HCT116 (cell line): ENCODE results near the gene CABP2. TPM values are rescaled to one million over a fixed set of nuclear protein-coding genes. Genes with fewer than 3 reads are reported as not detected.

ENCODE experiments used
- ATAC-seq: fragments of 200-7000 bp; cut with Tn5 transposase; 2 replicates; pipeline ENCODE4 v1.9.1; 2020; ENCODE audit warnings: mild to moderate bottlenecking, moderate library complexity
- BruUV-seq: library from RNA; stranded (reverse); fragments of 400-500 nt; replicated peaks from 2 replicates; lab custom pipeline; 2021; lab: Mats Ljungman, UMichigan
- CTCF ChIA-PET: fragments of 300-600 bp; sonication (Branson Sonifier 250); formaldehyde crosslinking; loops from one replicate; lab custom pipeline; 2021; ENCODE audit warnings: antibody characterized with exemption; lab: Charles Lee
- POLR2A ChIA-PET: fragments of 300-600, 350-600 bp; sonication (Branson Sonifier 250); formaldehyde crosslinking; loops from one replicate; lab custom pipeline; 2021; ENCODE audit warnings: antibody characterized with exemption; lab: Charles Lee
- RAD21 ChIA-PET, 2 experiments: fragments of 300-600 bp; sonication (Branson Sonifier 250); formaldehyde crosslinking; loops; one replicate each; lab custom pipeline; 2023; ENCODE audit warnings: low total read pairs in 2 of 2; ENCODE audit not compliant: uncharacterized antibody in 2 of 2, unreplicated experiment in 2 of 2, low non-redundant PET in 1 of 2; lab: Charles Lee
- DNase-seq: peaks from one replicate; pipeline ENCODE4 v3.0.0-alpha.2; 2010; ENCODE audit warnings: low read depth, low spot score
- H2AFZ ChIP-seq: fragments of 200-600 bp; shearing (Covaris generic), sonication (generic); 2 replicates; pipeline ENCODE4 v1.6.1; 2017; ENCODE audit warnings: low read depth, mixed run types, mixed read lengths, antibody characterized with exemption, low read length; ENCODE audit not compliant: poor library complexity, severe bottlenecking
- H3K27ac ChIP-seq: 2 replicates; pipeline ENCODE4 v1.5.1; 2012; ENCODE audit warnings: low read depth, low read length
- H3K27me3 ChIP-seq: fragments of 200-600 bp; sonication (generic); 2 replicates; pipeline ENCODE4 v1.6.1; 2016; ENCODE audit warnings: mixed run types, low read length, mixed read lengths; ENCODE audit not compliant: insufficient read depth
- H3K36me3 ChIP-seq, 2 experiments: fragments of 200-500 bp in 1 of 2; fragments of 200-600 bp in 1 of 2; sonication (Bioruptor generic) in 1 of 2; sonication (generic) in 1 of 2; 2 replicates each; pipeline versions ENCODE4 v1.5.1 to v1.6.1; 2014 to 2016; ENCODE audit warnings: low read length in 2 of 2, inconsistent platforms in 1 of 2, mixed read lengths in 1 of 2, mixed run types in 1 of 2; ENCODE audit not compliant: insufficient read depth in 2 of 2, control insufficient read depth in 1 of 2
- H3K4me1 ChIP-seq, 2 experiments: fragments of 200-600 bp in 1 of 2; sonication (generic) in 1 of 2; 2 replicates each; pipeline versions ENCODE4 v1.5.1 to v1.6.1; 2012 to 2017; ENCODE audit warnings: low read length in 2 of 2, inconsistent platforms in 1 of 2, mild to moderate bottlenecking in 1 of 2, mixed read lengths in 1 of 2, mixed run types in 1 of 2, moderate library complexity in 1 of 2; ENCODE audit not compliant: insufficient read depth in 2 of 2, control insufficient read depth in 1 of 2
- H3K4me2 ChIP-seq: fragments of 200-600 bp; sonication (generic); 2 replicates; pipeline ENCODE4 v1.6.1; 2017; ENCODE audit warnings: mixed run types, low read length, mixed read lengths
- H3K4me3 ChIP-seq, 2 experiments: fragments of 200-600 bp in 1 of 2; sonication (generic) in 1 of 2; replicated peaks in 1 of 2; 2 replicates each; pipeline ENCODE4 v1.5.1; 2011 to 2016; ENCODE audit warnings: low read length in 2 of 2, control low read depth in 1 of 2, low read depth in 1 of 2, mild to moderate bottlenecking in 1 of 2, mixed read lengths in 1 of 2, mixed run types in 1 of 2
- H3K79me2 ChIP-seq: fragments of 200-600 bp; sonication (generic); 2 replicates; pipeline ENCODE4 v1.6.1; 2017; ENCODE audit warnings: mild to moderate bottlenecking, mixed run types, low read length, moderate library complexity, mixed read lengths; ENCODE audit not compliant: insufficient read depth
- H3K9ac ChIP-seq: fragments of 200-600 bp; sonication (generic); 2 replicates; pipeline ENCODE4 v1.6.1; 2016; ENCODE audit warnings: low read length, mixed read lengths
- H3K9me2 ChIP-seq: fragments of 200-600 bp; sonication (generic), shearing (Covaris generic); 2 replicates; pipeline ENCODE4 v1.6.1; 2017; ENCODE audit warnings: mixed run types, mild to moderate bottlenecking, moderate library complexity; ENCODE audit not compliant: insufficient read depth
- H3K9me3 ChIP-seq, 2 experiments: fragments of 200-500 bp in 1 of 2; fragments of 200-600 bp in 1 of 2; sonication (Bioruptor generic) in 1 of 2; sonication (generic) in 1 of 2; 2 replicates each; pipeline ENCODE4 v1.6.1; 2014 to 2017; ENCODE audit warnings: low read length in 2 of 2, mixed read lengths in 2 of 2, inconsistent platforms in 1 of 2, low read depth in 1 of 2, mild to moderate bottlenecking in 1 of 2, mixed run types in 1 of 2, moderate library complexity in 1 of 2; ENCODE audit not compliant: control insufficient read depth in 1 of 2, insufficient read depth in 1 of 2
- H4K20me1 ChIP-seq: fragments of 200-600 bp; sonication (generic), shearing (Covaris generic); 2 replicates; pipeline ENCODE4 v1.6.1; 2017; ENCODE audit warnings: mixed run types, mild to moderate bottlenecking, moderate library complexity; ENCODE audit not compliant: insufficient read depth
- ATF3 ChIP-seq: IDR thresholded peaks from 2 replicates; pipeline ENCODE4 v1.6.1; 2012
- CBX3 ChIP-seq: IDR thresholded peaks from 2 replicates; pipeline ENCODE4 v1.6.1; 2012; ENCODE audit warnings: low read depth
- CEBPB ChIP-seq: IDR thresholded peaks from 2 replicates; pipeline ENCODE4 v1.6.1; 2012; ENCODE audit warnings: low read depth
- CTCF ChIP-seq, 3 experiments: fragments of 200-600 bp in 1 of 3; sonication (generic) in 1 of 3; IDR thresholded peaks in 2 of 3; conservative IDR thresholded peaks in 1 of 3; 2 replicates each; pipeline ENCODE4 v1.5.1; 2012 to 2017; ENCODE audit warnings: low read depth in 2 of 3, low read length in 2 of 3, antibody characterized with exemption in 1 of 3, borderline replicate concordance in 1 of 3, control low read depth in 1 of 3, mild to moderate bottlenecking in 1 of 3, mixed read lengths in 1 of 3, mixed run types in 1 of 3, moderate library complexity in 1 of 3; ENCODE audit not compliant: insufficient read depth in 1 of 3
- EGR1 ChIP-seq: IDR thresholded peaks from 2 replicates; pipeline ENCODE4 v1.6.1; 2012; ENCODE audit warnings: low read depth
- ELF1 ChIP-seq: IDR thresholded peaks from 2 replicates; pipeline ENCODE4 v1.6.1; 2012; ENCODE audit warnings: low read depth, borderline replicate concordance
- EZH2 ChIP-seq: fragments of 200-600 bp; sonication (generic); IDR thresholded peaks from 2 replicates; pipeline ENCODE4 v1.6.1; 2017; ENCODE audit warnings: antibody characterized with exemption, mixed run types
- EZH2phosphoT487 ChIP-seq: fragments of 200-600 bp; IDR thresholded peaks from 2 replicates; pipeline ENCODE4 v1.6.1; 2018; ENCODE audit warnings: antibody characterized with exemption, borderline replicate concordance
- FOSL1 ChIP-seq: IDR thresholded peaks from 2 replicates; pipeline ENCODE4 v1.6.1; 2012; ENCODE audit warnings: low read depth
- JUND ChIP-seq: IDR thresholded peaks from 2 replicates; pipeline ENCODE4 v1.6.1; 2012
- MAX ChIP-seq: IDR thresholded peaks from 2 replicates; pipeline ENCODE4 v1.6.1; 2012
- POLR2A ChIP-seq: IDR thresholded peaks from 2 replicates; pipeline ENCODE4 v1.7.0; 2011; ENCODE audit warnings: borderline replicate concordance; ENCODE audit not compliant: insufficient read depth, insufficient read length; ENCODE audit errors: extremely low read depth
- POLR2AphosphoS5 ChIP-seq: IDR thresholded peaks from 2 replicates; pipeline ENCODE4 v1.6.1; 2011; ENCODE audit warnings: mild to moderate bottlenecking, low read depth, low read length, moderate library complexity
- SIN3A ChIP-seq: IDR thresholded peaks from 2 replicates; pipeline ENCODE4 v1.6.1; 2012; ENCODE audit warnings: low read depth
- SP1 ChIP-seq: IDR thresholded peaks from 2 replicates; pipeline ENCODE4 v1.6.1; 2012; ENCODE audit warnings: low read depth
- SRF ChIP-seq: IDR thresholded peaks from 2 replicates; pipeline ENCODE4 v1.6.1; 2012; ENCODE audit warnings: low read depth
- TCF7L2 ChIP-seq: IDR thresholded peaks from 2 replicates; pipeline ENCODE4 v1.7.0; 2011; ENCODE audit warnings: borderline replicate concordance, inconsistent platforms; ENCODE audit not compliant: insufficient read depth, insufficient read length; ENCODE audit errors: extremely low read depth
- YY1 ChIP-seq: IDR thresholded peaks from 2 replicates; pipeline ENCODE4 v1.6.1; 2011; ENCODE audit warnings: low read length, low read depth, moderate library complexity, mild to moderate bottlenecking; ENCODE audit not compliant: insufficient replicate concordance; ENCODE audit errors: extremely low read depth
- ZBTB33 ChIP-seq: IDR thresholded peaks from 2 replicates; pipeline ENCODE4 v1.6.1; 2011; ENCODE audit warnings: mild to moderate bottlenecking, low read length, moderate library complexity; ENCODE audit not compliant: insufficient replicate concordance; ENCODE audit errors: extremely low read depth
- ZNF274 ChIP-seq: fragments of 200-500 bp; sonication (Bioruptor generic); IDR thresholded peaks from 2 replicates; pipeline ENCODE4 v1.6.1; 2014; ENCODE audit warnings: mild to moderate bottlenecking, low read depth, low read length, inconsistent platforms
- intact Hi-C: fragments of 100-400 bp; cut with micrococcal nuclease; formaldehyde crosslinking; loops from 2 replicates; pipeline ENCODE4 v1.10.0; 2022
- total RNA-seq: library from RNA; stranded (reverse); gene quantifications from one replicate; pipeline ENCODE4 v1.2.1, GENCODE V29; 2021; ENCODE audit not compliant: unreplicated experiment

CABP2 gene
- total RNA-seq, 1 experiment from 2014 or later, result not detected

GRCh38 chr11:67521924-67522323, 1.3 kb downstream of the CABP2 start:
- no peak overlapping the region for H3K27ac ChIP-seq
- H3K4me2 ChIP-seq, result no peak overlapping the region
- POLR2A ChIA-PET, result no interaction called here
- RAD21 ChIA-PET, result no interaction called here
- CTCF ChIA-PET, result no interaction called here
- no peak for DNase-seq
- H3K27me3 ChIP-seq, result no peaks in the 10 kb centered on the region
- TF ChIP-seq ZNF274 (no peak), ELF1 (no peak), YY1 (no peak), TCF7L2 (no peak), POLR2AphosphoS5 (no peak), EZH2phosphoT487 (no peak), ATF3 (no peak), EZH2 (no peak), SIN3A (no peak), CTCF (IDR thresholded peaks at IDR 0.05 in 2 of 3, conservative IDR thresholded peaks at IDR 0.05 in 1 of 3; ENCODE audit: borderline replicate concordance in 1 of 3, insufficient read depth in 1 of 3, low read depth in 2 of 3, low read length in 2 of 3) (no peak), CBX3 (no peak), FOSL1 (no peak), SRF (no peak), EGR1 (no peak), POLR2A (no peak), ZBTB33 (no peak), SP1 (no peak), JUND (no peak), MAX (no peak), CEBPB (no peak)
- H3K36me3 ChIP-seq, result no peaks in the 10 kb centered on the region
- no peaks in the 10 kb centered on the region for H4K20me1 ChIP-seq
- H3K79me2 ChIP-seq, result no peaks in the 10 kb centered on the region
- H3K4me3 ChIP-seq, result no peak overlapping the region
- H3K9me2 ChIP-seq, result no peaks in the 10 kb centered on the region
- intact Hi-C loops, result no loop called here
- H3K9ac ChIP-seq, result no peak overlapping the region
- H2AFZ ChIP-seq, result no peak overlapping the region
- BruUV-seq, result no TSS peak
- H3K4me1 ChIP-seq, result no peaks in the 10 kb centered on the region
- no peaks in the 10 kb centered on the region for H3K9me3 ChIP-seq
- ATAC-seq, result no peak
